HG03280 (cell line): ENCODE results near the gene COA7.
"Not testable (repeated sequence)": the region's sequence is repeated elsewhere in the genome, so short reads cannot be mapped to it uniquely, and the experiment has no call there.

Experiments used
- ATAC-seq: cut with Tn5 transposase; IDR thresholded peaks from one replicate; pipeline ENCODE4 v1.9.1; 2021; ENCODE audit warnings: mild to moderate bottlenecking, moderate library complexity; ENCODE audit not compliant: unreplicated experiment

Gene COA7

GRCh38 chr1:52706941-52707926, 9.1 kb upstream of the COA7 start:
- no peak for ATAC-seq

DNA sequence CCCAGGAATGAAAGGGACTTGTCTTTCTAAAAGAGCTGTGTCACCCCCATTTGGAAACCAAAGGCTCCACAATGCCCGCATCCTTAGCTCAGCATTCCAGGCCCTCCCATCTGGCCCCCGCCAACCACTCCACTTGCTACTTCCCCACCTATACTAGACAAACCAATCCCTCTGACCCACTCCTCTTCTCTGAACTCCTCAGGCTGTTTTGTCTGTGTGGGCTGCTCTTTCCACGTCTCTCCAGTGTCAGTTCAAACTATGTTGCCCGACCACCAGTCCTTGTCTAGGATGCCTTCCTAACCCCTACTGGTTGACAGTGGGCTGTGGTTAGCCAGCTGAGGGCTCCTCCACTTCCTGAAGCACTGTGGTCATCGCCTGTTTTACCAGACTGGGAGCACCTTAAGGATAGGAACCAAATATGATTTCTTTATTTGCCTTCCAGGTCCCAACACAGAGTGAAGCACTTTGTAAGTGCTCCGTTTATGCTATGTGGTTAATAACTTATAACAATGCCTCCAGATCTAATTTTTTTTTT, 8.1 kb upstream of the COA7 start:
- ATAC-seq = no peak

GRCh38 chr1:52702886-52703787, 5.0 kb upstream of the COA7 start:
- peak; percentile 91 for ATAC-seq

GRCh38 chr1:52695627-52696026, 2.5 kb downstream of the COA7 start:
- no peak for ATAC-seq

- no peak for ATAC-seq
These were observed 4.3 kb downstream of the COA7 start for GRCh38 chr1:52693843-52694242.

DNA sequence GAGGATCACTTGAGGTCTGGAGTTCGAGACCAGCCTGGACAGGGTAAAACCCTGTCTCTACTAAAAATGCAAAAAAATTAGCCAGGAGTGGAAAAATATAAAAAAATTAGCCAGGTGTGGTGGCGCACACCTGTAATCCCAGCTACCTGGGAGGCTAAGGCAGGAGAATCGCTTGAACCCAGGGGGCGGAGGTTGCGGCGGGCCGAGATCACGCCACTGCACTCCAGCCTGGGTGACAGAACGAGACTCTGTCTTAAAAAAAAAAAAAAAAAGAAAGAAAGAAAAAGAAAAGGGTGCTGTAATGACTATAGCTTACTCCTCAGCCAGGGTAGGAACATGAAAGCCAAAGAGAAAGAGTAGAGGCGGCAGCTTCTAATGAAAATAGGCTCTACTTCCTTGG, 4.8 kb downstream of the COA7 start:
- ATAC-seq = not testable (repeated sequence)

DNA sequence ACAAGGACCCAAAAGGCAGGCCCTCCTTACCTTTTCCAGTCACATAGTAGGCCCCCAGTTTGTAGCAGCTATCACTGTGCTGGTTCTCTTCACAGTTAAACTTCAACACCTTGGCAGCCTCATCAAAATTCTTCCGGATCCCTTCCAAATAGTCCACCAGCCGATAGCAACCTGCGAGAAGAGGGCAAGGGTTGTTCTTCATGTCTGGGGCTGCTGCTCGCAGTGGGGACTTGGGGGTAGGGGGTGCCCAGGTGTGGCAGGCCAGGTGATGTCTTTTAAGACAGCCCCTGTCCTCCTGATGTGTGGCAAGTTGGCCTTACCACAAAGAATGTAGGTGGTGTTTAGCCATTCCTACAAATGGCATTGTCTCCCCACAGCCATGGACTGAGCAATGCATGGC, 5.5 kb downstream of the COA7 start:
- no peak for ATAC-seq

DNA sequence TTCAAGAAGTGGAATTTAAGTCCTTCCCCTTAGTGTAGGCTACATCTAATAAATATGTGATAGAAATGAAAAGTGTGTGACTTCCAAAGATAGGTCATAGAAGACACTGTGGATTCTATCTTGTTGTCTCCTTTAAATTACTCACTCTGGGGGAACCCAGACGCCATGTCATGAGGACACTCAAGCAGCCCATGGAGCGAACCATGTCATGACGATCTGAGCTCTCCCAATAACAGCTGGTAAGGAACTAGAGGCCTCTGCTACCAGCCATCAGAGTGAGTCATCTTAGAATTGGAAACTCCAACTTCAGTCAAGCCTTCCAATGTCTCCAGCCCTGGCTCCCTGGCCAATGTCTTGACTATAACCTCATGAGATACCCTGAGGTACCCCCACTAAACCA, 6.3 kb downstream of the COA7 start:
- no peak for ATAC-seq

- ATAC-seq = no peak
These were observed 11.3 kb downstream of the COA7 start for GRCh38 chr1:52686830-52687229.

DNA sequence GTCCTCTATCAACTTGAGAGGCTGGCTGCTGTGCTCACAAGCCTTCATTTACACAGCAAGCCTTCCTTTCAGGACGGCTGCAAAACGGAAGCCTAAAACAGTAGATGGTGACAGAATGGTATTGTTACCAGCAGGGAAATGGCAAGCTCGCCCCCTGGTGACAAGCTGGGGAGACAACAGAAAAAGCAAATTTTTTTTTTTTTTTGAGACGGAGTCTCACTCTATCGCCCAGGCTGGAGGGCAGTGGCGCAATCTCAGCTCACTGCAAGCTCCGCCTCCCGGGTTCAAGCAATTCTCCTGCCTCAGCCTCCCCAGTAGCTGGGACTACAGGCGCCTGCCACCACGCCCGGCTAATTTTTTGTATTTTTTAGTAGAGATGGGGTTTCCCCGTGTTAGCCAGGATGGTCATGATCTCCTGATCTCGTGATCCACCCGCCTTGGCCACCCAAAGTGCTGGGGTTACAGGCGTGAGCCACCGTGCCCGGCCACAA, 11.8 kb downstream of the COA7 start:
- peak; percentile 75 for ATAC-seq

- ATAC-seq = no peak
These were observed 13.6 kb downstream of the COA7 start for GRCh38 chr1:52684545-52684944.

DNA sequence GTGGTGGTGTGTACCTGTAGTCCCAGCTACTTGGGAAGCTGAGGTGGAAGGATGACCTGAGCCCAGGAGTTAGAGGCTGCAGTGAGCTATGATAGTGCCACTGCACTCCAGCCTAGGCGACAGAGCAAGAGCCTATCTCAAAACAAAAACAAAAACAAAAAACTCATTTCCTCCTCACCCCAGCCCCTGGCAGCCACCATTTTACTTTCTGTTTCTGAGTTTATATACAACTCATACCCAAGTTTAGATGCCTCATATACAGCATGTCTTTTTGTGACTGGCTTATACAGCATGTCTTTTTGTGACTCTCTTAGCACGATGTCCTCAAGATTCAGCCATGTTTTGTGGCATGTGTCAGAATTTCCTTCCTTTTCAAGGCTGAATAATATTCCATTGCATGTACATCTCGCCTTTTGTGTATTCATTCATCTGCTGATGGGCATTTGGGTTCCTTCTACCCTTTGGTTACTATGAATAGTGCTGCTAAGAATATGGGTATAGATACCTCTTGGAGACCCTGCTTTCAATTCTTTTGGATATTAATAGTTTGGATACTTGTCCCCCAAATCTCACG, 14.7 kb downstream of the COA7 start:
- no peak for ATAC-seq

DNA sequence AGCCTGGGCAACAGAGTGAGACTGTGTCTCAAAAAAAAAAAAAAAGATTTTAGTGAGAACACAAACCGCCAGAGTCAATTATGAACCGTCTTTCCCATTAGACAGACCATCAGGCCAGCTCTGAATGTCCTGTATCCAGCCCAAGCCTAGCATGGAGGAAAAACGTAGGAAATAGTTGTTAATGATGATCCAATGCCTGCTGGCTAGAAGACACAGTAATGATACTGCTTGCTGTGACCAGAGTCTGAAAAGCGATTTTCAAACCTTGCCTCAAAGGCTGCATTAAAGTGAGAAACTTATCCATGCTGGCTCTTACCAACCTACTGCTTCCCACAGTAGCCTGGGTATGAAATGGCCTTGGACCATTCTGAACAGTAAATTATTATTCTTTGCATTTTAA, 17.0 kb downstream of the COA7 start:
- no peak for ATAC-seq

DNA sequence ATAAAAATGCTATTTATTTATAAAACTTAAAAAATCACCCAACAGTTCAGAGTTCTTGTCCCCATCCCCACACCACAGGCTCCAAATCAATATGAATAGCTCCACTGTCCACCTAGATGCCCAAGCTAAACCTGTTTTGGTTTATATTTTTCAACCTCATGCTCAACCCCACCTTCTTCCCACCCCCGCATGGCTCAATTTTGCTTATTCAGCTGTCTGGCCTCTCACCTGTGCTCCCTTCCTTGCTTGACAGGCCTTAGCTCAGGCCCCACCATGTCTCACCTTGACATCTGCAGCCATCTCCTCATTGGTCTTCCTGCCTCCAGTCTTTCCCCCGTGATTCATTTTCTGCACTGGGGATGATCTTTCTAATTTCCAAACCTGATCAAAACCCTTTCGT, 17.8 kb downstream of the COA7 start:
- no peak for ATAC-seq

DNA sequence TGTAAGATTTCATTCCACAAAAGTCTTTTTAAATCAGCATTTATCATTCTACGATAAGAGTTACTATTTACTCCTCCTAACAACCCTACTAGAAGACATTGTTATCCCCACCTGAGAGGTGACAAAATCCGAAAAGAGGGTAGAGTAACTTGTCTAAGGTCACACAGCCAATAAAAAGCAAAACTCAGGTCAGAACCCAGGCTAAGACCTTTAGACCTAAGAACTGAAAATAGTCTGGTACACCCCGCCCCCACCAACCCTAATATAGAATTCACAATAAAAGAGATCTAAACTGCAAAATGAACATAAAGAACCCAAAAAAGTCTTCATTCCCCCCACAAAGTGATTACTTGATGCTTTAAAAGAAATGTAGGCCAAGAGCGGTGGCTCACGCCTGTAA, 18.6 kb downstream of the COA7 start:
- ATAC-seq = no peak

DNA sequence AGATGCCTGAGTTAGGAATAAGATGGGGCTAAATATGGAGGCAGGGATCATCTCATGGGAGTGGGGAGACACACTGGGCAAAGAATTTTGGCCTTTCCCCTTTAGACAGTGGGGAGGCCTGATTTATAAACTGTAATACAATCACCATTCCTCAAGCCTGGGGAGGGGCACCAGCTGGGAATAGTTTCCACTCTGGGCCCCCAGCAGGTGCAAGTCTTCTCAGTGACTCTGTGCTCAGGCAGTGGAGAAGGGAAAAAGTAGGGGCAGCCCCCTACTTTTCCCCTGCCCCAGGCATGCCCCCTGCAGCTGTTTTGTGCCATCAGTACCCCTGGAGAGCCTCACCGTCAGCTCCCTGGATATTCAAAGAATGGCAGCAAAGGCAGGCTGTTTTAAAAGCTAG, 19.1 kb downstream of the COA7 start:
- no peak for ATAC-seq

DNA sequence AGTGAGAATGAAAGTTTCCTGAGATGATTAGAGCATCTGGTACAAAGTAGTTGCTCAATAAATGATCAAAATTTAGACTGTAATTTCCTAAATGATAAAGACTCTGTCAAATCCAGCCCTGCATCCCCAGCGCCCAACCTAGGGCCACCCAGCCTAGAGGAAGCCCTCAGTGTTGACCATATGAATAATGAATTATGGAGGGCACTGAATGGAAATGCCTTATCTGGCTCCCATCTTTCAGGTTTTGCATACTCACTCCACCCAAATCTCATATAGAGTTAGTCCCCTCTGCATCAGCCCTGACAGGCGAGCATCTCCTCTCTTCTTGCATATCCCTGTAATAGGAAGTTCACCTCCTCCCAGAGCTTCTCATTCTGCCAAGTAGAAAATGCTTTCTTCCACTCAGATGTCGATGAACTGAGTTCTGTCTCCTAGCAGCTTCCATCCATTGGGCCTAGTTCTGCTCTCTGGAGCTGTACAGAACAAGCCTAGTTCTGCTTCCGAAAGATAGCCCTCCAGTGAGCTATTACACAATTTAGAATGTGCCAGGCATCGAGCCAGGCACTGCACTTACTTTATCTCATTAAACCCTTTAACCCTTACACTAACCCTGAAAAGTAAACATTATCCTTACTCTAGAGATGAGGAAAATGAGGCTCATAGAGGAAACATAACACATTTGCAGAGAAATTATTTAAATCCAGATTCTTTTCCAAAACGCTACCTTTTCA, 20.9 kb downstream of the COA7 start:
- ATAC-seq = no peak

GRCh38 chr1:52676249-52676903, 21.8 kb downstream of the COA7 start:
- no peak for ATAC-seq

- no peak for ATAC-seq
These were observed 23.4 kb downstream of the COA7 start for GRCh38 chr1:52674497-52675384.
